ENCODE data around the gene ZKSCAN5.
"Not testable (repeated sequence)": the region's sequence is repeated elsewhere in the genome, so short reads cannot be mapped to it uniquely, and the experiment has no call there.

Gene ZKSCAN5

DNA sequence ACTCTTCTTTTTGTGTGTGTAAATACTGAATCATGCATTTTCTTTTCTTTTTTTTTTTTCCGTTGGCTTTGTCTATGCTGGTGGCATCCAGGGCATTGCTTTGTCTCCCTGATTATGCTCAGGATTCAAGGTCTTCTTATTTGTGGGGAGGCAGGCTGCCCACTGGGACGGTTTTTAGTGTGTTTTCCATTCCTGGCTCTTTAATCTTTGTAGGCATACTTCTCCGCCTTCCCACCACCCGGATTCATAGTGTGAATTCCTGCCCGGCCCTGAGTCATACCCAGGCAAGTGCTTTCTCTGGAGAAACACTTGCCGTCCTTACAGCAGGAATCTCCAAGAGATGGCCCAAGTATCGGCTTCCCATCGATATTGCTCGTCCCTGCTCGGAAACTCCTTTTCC, 59.2 kb downstream of the ZKSCAN5 start:
- Histone ChIP-seq H3K79me2 (ENCODE audit: control insufficient read depth, low read length) (peaks cover 80% of the 10 kb centered on the region), H3K4me3 (ENCODE audit: low read length) (no peak overlapping the region), H3K4me1 (ENCODE audit: control insufficient read depth, low read length) (peaks cover 16% of the 10 kb centered on the region), H3K27me3 (ENCODE audit: control insufficient read depth, low read length) (no peaks in the 10 kb centered on the region), H3K9me2 (replicated peaks; ENCODE audit: control insufficient read depth, low read length) (no peaks in the 10 kb centered on the region), H4K20me1 (ENCODE audit: control insufficient read depth, insufficient read depth, low read depth, low read length) (peaks cover 35% of the 10 kb centered on the region; the same call in 1 of the 2 replicates), H3K36me3 (ENCODE audit: control insufficient read depth, low read length) (peaks cover 78% of the 10 kb centered on the region), H3F3A (ENCODE audit: control insufficient read depth, insufficient read depth) (no peaks in the 10 kb centered on the region), H3K9me3 (ENCODE audit: control insufficient read depth, insufficient read depth, low read length) (no peaks in the 10 kb centered on the region), H3K27ac (ENCODE audit: low read depth, low read length) (no peak overlapping the region), H3K4me2 (ENCODE audit: low read length) (no peak overlapping the region)
- TF ChIP-seq, protein P1, sequence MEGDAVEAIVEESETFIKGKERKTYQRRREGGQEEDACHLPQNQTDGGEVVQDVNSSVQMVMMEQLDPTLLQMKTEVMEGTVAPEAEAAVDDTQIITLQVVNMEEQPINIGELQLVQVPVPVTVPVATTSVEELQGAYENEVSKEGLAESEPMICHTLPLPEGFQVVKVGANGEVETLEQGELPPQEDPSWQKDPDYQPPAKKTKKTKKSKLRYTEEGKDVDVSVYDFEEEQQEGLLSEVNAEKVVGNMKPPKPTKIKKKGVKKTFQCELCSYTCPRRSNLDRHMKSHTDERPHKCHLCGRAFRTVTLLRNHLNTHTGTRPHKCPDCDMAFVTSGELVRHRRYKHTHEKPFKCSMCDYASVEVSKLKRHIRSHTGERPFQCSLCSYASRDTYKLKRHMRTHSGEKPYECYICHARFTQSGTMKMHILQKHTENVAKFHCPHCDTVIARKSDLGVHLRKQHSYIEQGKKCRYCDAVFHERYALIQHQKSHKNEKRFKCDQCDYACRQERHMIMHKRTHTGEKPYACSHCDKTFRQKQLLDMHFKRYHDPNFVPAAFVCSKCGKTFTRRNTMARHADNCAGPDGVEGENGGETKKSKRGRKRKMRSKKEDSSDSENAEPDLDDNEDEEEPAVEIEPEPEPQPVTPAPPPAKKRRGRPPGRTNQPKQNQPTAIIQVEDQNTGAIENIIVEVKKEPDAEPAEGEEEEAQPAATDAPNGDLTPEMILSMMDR (IDR thresholded peaks at IDR 0.05; ENCODE audit: low read depth, low read length, poor library complexity, severe bottlenecking) = no peak
- no peak for TF ChIP-seq EZH2phosphoT487 (IDR thresholded peaks at IDR 0.05; ENCODE audit: borderline replicate concordance, low read length)

DNA sequence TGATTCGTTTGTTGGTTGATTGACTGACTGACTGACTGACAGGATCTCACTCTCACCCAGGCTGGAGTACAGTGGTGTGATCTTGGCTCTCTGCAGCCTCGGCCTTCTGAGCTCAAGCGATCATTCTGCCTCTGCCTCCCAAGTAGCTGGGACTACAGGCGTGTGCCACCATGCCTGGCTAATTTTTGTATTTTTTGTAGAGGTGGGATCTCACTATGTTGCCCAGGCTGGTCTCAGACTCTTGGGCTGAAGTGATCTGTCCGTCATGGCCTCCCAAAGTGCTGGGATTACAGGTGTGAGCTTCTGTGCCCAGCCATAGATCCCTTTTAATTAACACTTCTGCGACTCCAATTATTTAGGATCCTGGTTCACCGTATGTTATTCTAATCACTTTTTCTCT, 64.3 kb downstream of the ZKSCAN5 start:
- not testable (repeated sequence) for H3K27me3 ChIP-seq (ENCODE audit: control insufficient read depth, low read length); H3K4me2 ChIP-seq (ENCODE audit: low read length); H3K4me3 ChIP-seq (ENCODE audit: low read length); H3F3A ChIP-seq (ENCODE audit: control insufficient read depth, insufficient read depth); H4K20me1 ChIP-seq (ENCODE audit: control insufficient read depth, insufficient read depth, low read depth, low read length); H3K4me1 ChIP-seq (ENCODE audit: control insufficient read depth, low read length); H3K9me3 ChIP-seq (ENCODE audit: control insufficient read depth, insufficient read depth, low read length); H3K27ac ChIP-seq (ENCODE audit: low read depth, low read length); H3K9me2 ChIP-seq (replicated peaks; ENCODE audit: control insufficient read depth, low read length)
- peaks cover 39% of the 10 kb centered on the region for H3K79me2 ChIP-seq (ENCODE audit: control insufficient read depth, low read length)
- H3K36me3 ChIP-seq (ENCODE audit: control insufficient read depth, low read length) = peaks cover 82% of the 10 kb centered on the region

DNA sequence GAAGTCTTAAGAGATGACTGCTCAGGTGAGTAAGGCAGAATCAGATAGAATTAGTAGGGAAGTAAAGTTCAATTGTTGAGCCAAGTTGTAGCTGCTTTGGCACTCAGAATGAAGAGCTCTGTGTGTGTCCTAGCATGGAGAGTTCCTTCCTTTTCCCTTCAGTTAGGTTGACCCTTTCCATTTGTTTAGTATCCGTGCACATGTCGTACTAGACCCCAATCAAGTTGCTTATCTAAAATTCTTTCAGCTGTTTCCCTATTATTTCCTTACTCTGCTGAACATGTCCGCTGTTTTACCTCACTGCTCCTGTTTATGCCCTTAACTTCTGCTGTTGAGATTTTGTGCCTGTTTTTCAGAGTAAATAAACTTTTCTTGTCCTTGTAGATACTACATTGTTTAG, 67.3 kb downstream of the ZKSCAN5 start:
- Histone ChIP-seq H3K9me3 (ENCODE audit: control insufficient read depth, insufficient read depth, low read length) (no peaks in the 10 kb centered on the region), H3K36me3 (ENCODE audit: control insufficient read depth, low read length) (peaks cover 62% of the 10 kb centered on the region), H4K20me1 (ENCODE audit: control insufficient read depth, insufficient read depth, low read depth, low read length) (0 out of 2 replicates have a peak, but pooled peaks cover 8% of the 10 kb centered on the region), H3K27me3 (ENCODE audit: control insufficient read depth, low read length) (no peaks in the 10 kb centered on the region), H3K9me2 (replicated peaks; ENCODE audit: control insufficient read depth, low read length) (no peaks in the 10 kb centered on the region), H3K79me2 (ENCODE audit: control insufficient read depth, low read length) (peaks cover 13% of the 10 kb centered on the region; the same call in 1 of the 2 replicates), H3F3A (ENCODE audit: control insufficient read depth, insufficient read depth) (peaks cover 12% of the 10 kb centered on the region; the same call in 1 of the 2 replicates), H3K27ac (ENCODE audit: low read depth, low read length) (no peak overlapping the region), H3K4me2 (ENCODE audit: low read length) (no peak overlapping the region), H3K4me1 (ENCODE audit: control insufficient read depth, low read length) (peaks cover 8% of the 10 kb centered on the region), H3K4me3 (ENCODE audit: low read length) (no peak overlapping the region)
- TF ChIP-seq EZH2phosphoT487 (IDR thresholded peaks at IDR 0.05; ENCODE audit: borderline replicate concordance, low read length) = no peak
- TF ChIP-seq, protein P1 (IDR thresholded peaks at IDR 0.05; ENCODE audit: low read depth, low read length, poor library complexity, severe bottlenecking) = no peak

DNA sequence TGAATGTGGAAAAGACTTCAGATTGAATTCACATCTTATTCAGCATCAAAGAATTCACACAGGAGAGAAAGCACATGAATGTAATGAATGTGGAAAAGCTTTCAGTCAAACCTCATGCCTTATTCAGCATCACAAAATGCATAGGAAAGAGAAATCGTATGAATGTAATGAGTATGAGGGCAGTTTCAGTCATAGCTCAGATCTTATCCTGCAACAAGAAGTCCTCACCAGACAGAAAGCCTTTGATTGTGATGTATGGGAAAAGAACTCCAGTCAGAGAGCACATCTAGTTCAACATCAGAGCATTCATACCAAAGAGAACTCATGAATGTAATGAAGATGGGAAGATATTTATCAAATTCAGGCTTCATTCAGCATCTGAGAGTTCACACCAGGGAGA, 68.8 kb downstream of the ZKSCAN5 start:
- H3K9me2 ChIP-seq (replicated peaks; ENCODE audit: control insufficient read depth, low read length) = no peaks in the 10 kb centered on the region
- no peaks in the 10 kb centered on the region for H3K27me3 ChIP-seq (ENCODE audit: control insufficient read depth, low read length)
- no peak overlapping the region for H3K4me3 ChIP-seq (ENCODE audit: low read length)
- no peak for TF ChIP-seq EZH2phosphoT487 (IDR thresholded peaks at IDR 0.05; ENCODE audit: borderline replicate concordance, low read length)
- TF ChIP-seq, protein P1 (IDR thresholded peaks at IDR 0.05; ENCODE audit: low read depth, low read length, poor library complexity, severe bottlenecking) = no peak
- H3K4me2 ChIP-seq (ENCODE audit: low read length) = no peak overlapping the region
- H4K20me1 ChIP-seq (ENCODE audit: control insufficient read depth, insufficient read depth, low read depth, low read length) = 0 out of 2 replicates have a peak, but pooled peaks cover 8% of the 10 kb centered on the region
- peaks cover 23% of the 10 kb centered on the region for H3K4me1 ChIP-seq (ENCODE audit: control insufficient read depth, low read length)
- peaks cover 61% of the 10 kb centered on the region for H3K36me3 ChIP-seq (ENCODE audit: control insufficient read depth, low read length)
- H3F3A ChIP-seq (ENCODE audit: control insufficient read depth, insufficient read depth) = peaks cover 22% of the 10 kb centered on the region; the same call in 1 of the 2 replicates
- no peaks in the 10 kb centered on the region for H3K9me3 ChIP-seq (ENCODE audit: control insufficient read depth, insufficient read depth, low read length)
- H3K27ac ChIP-seq (ENCODE audit: low read depth, low read length) = no peak overlapping the region
- H3K79me2 ChIP-seq (ENCODE audit: control insufficient read depth, low read length) = peaks cover 6% of the 10 kb centered on the region; the same call in 1 of the 2 replicates

Data from DOHH2 (cell line).